Neural cell (in vitro differentiated cells): ENCODE data around the gene PROK2. TPM values are rescaled to one million over a fixed set of nuclear protein-coding genes. Genes with fewer than 3 reads are reported as not detected.

Experiments used
- H2AFZ ChIP-seq: fragments of 200-600, 300-800 bp; sonication (generic), shearing (Covaris generic); 2 replicates; pipeline ENCODE4 v1.6.0; 2014; ENCODE audit warnings: low read depth, mild to moderate bottlenecking, antibody characterized with exemption, low read length, moderate library complexity
- H3F3A ChIP-seq: fragments of 200-600 bp; shearing (Covaris generic); 2 replicates; pipeline ENCODE4 v1.6.1; 2016; ENCODE audit warnings: mild to moderate bottlenecking, moderate library complexity, mixed read lengths, antibody characterized with exemption, low read length; ENCODE audit not compliant: insufficient read depth, poor library complexity, severe bottlenecking
- H3K27ac ChIP-seq: fragments of 200-600, 300-800 bp; sonication (generic), shearing (Covaris generic); 2 replicates; pipeline ENCODE4 v1.5.1; 2014; ENCODE audit warnings: mild to moderate bottlenecking, low read length, moderate library complexity
- H3K27me3 ChIP-seq: fragments of 300-800, 200-600 bp; sonication (generic), shearing (Covaris generic); 2 replicates; pipeline ENCODE4 v1.6.0; 2014; ENCODE audit warnings: mild to moderate bottlenecking, low read depth, low read length, moderate library complexity; ENCODE audit not compliant: insufficient read depth
- H3K36me3 ChIP-seq: fragments of 300-800, 200-600 bp; sonication (generic), shearing (Covaris generic); 2 replicates; pipeline ENCODE4 v1.5.1; 2014; ENCODE audit warnings: mild to moderate bottlenecking, antibody characterized with exemption, low read length, moderate library complexity; ENCODE audit not compliant: insufficient read depth
- H3K4me2 ChIP-seq: fragments of 300-800, 200-600 bp; sonication (generic), shearing (Covaris generic); 2 replicates; pipeline ENCODE4 v1.6.0; 2014; ENCODE audit warnings: mild to moderate bottlenecking, low read length
- H3K4me3 ChIP-seq: fragments of 300-800, 200-600 bp; sonication (generic), shearing (Covaris generic); 2 replicates; pipeline ENCODE4 v1.5.1; 2014; ENCODE audit warnings: mild to moderate bottlenecking, low read length, moderate library complexity
- H3K79me2 ChIP-seq: fragments of 200-600 bp; shearing (Covaris generic); replicated peaks from 2 replicates; pipeline ENCODE4 v1.6.0; 2014; ENCODE audit warnings: mild to moderate bottlenecking, low read length, moderate library complexity; ENCODE audit not compliant: insufficient read depth
- H3K9ac ChIP-seq: fragments of 300-800, 200-600 bp; sonication (generic), shearing (Covaris generic); 2 replicates; pipeline ENCODE4 v1.6.1; 2016; ENCODE audit warnings: mild to moderate bottlenecking, low read length, mixed read lengths
- H3K9me2 ChIP-seq: fragments of 200-600 bp; shearing (Covaris generic); 2 replicates; pipeline ENCODE4 v1.6.1; 2016; ENCODE audit warnings: mild to moderate bottlenecking, low read length, mixed read lengths; ENCODE audit not compliant: insufficient read depth
- H3K9me3 ChIP-seq: fragments of 200-600, 300-800 bp; sonication (generic), shearing (Covaris generic); 2 replicates; pipeline ENCODE4 v1.6.1; 2016; ENCODE audit warnings: mild to moderate bottlenecking, mixed run types, low read length, moderate library complexity, mixed read lengths
- H4K20me1 ChIP-seq: fragments of 200-600 bp; shearing (Covaris generic); 2 replicates; pipeline ENCODE4 v1.6.1; 2016; ENCODE audit warnings: mild to moderate bottlenecking, mixed run types; ENCODE audit not compliant: insufficient read depth
- EP300 ChIP-seq: fragments of 450-650 bp; conservative IDR thresholded peaks from 2 replicates; pipeline ENCODE4 v1.6.1; 2014; ENCODE audit warnings: antibody characterized with exemption, mild to moderate bottlenecking, moderate library complexity; ENCODE audit not compliant: poor library complexity, severe bottlenecking
- EZH2 ChIP-seq: fragments of 200-600, 300-800 bp; shearing (Covaris generic), sonication (generic); IDR thresholded peaks from 2 replicates; pipeline ENCODE4 v1.6.1; 2014; ENCODE audit warnings: antibody characterized with exemption, low read length, borderline replicate concordance, mild to moderate bottlenecking; ENCODE audit not compliant: insufficient read depth, poor library complexity, severe bottlenecking
- MXI1 ChIP-seq: fragments of 450-650 bp; conservative IDR thresholded peaks from 2 replicates; pipeline ENCODE4 v1.6.1; 2014; ENCODE audit warnings: antibody characterized with exemption, mild to moderate bottlenecking; ENCODE audit not compliant: poor library complexity, severe bottlenecking
- POLR2AphosphoS5 ChIP-seq: IDR thresholded peaks from 2 replicates; pipeline ENCODE4 v1.6.1; 2012
- RAD21 ChIP-seq: fragments of 450-650 bp; conservative IDR thresholded peaks from 2 replicates; pipeline ENCODE4 v1.6.1; 2014; ENCODE audit warnings: antibody characterized with exemption, mild to moderate bottlenecking, moderate library complexity
- REST ChIP-seq: IDR thresholded peaks from 2 replicates; pipeline ENCODE4 v1.6.1; 2012; ENCODE audit warnings: borderline replicate concordance
- SMC3 ChIP-seq: fragments of 450-650 bp; conservative IDR thresholded peaks from 2 replicates; pipeline ENCODE4 v1.6.1; 2014; ENCODE audit warnings: antibody characterized with exemption, mild to moderate bottlenecking, moderate library complexity; ENCODE audit not compliant: poor library complexity
- TAF1 ChIP-seq: IDR thresholded peaks from 2 replicates; pipeline ENCODE4 v1.6.1; 2012; ENCODE audit warnings: low read depth
- polyA plus RNA-seq: library from polyadenylated mRNA; depleted of rRNA; stranded (reverse); fragments of >200 nt; gene quantifications from 2 replicates; pipeline ENCODE4 v1.2.3, GENCODE V29; 2014
- TF ChIP-seq, protein P1 (sequence below): fragments of 450-650 bp; IDR thresholded peaks from 2 replicates; pipeline ENCODE4 v1.5.1; 2014; ENCODE audit warnings: antibody characterized with exemption, mild to moderate bottlenecking, moderate library complexity; ENCODE audit not compliant: poor library complexity, severe bottlenecking

Gene PROK2
- polyA plus RNA-seq, 1 donor from 2014 or later: 0.30 TPM

- no peaks in the 10 kb centered on the region for H4K20me1 ChIP-seq
- H3K27me3 ChIP-seq: peaks cover 29% of the 10 kb centered on the region
- no peaks in the 10 kb centered on the region for H3K9me3 ChIP-seq
- H3F3A ChIP-seq: peaks cover 3% of the 10 kb centered on the region
- no peaks in the 10 kb centered on the region for H3K36me3 ChIP-seq
- peak overlapping the region; percentile 21 for H2AFZ ChIP-seq
- peak overlapping the region; percentile 20 for H3K27ac ChIP-seq
- peak overlapping the region; percentile 71 for H3K4me3 ChIP-seq
- no peaks in the 10 kb centered on the region for H3K9me2 ChIP-seq
- no peaks in the 10 kb centered on the region for H3K79me2 ChIP-seq
- TF ChIP-seq POLR2AphosphoS5 (no peak), SMC3 (peak; percentile 30), MXI1 (no peak)
- TF ChIP-seq, protein P1, sequence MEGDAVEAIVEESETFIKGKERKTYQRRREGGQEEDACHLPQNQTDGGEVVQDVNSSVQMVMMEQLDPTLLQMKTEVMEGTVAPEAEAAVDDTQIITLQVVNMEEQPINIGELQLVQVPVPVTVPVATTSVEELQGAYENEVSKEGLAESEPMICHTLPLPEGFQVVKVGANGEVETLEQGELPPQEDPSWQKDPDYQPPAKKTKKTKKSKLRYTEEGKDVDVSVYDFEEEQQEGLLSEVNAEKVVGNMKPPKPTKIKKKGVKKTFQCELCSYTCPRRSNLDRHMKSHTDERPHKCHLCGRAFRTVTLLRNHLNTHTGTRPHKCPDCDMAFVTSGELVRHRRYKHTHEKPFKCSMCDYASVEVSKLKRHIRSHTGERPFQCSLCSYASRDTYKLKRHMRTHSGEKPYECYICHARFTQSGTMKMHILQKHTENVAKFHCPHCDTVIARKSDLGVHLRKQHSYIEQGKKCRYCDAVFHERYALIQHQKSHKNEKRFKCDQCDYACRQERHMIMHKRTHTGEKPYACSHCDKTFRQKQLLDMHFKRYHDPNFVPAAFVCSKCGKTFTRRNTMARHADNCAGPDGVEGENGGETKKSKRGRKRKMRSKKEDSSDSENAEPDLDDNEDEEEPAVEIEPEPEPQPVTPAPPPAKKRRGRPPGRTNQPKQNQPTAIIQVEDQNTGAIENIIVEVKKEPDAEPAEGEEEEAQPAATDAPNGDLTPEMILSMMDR: peak; percentile 29
- H3K9ac ChIP-seq: peak overlapping the region; percentile 78
- peak overlapping the region; percentile 41 for H3K4me2 ChIP-seq
Observed at GRCh38 chr3:71752831-71753700, 31.9 kb downstream of the PROK2 start.

DNA sequence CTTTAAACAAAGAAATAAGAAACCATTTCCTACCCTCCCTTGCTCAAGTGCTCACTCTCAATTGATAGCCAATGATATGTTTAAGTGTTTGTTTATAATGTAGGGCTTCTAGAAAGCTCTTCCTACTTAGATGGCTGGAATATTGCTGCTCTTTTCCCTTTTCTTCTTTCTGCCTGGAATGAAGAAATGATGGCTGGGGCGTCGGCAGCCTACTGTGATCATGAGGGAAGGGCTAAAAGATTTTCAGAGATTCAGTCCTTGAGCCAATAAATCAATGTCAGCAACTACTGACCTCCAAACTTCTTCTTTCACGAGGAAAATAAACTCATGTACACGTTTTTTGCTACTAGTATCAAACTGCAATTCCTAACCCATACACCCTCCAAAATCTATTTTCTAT is 33.3 kb downstream of the PROK2 start:
- no peaks in the 10 kb centered on the region for H3K9me2 ChIP-seq
- no peak overlapping the region for H3K4me3 ChIP-seq
- H3K27ac ChIP-seq: no peak overlapping the region
- no peak overlapping the region for H3K9ac ChIP-seq
- TF ChIP-seq MXI1 (no peak), EP300 (no peak), RAD21 (no peak), REST (no peak), SMC3 (no peak), TAF1 (no peak), EZH2 (no peak), POLR2AphosphoS5 (no peak)
- peaks cover 3% of the 10 kb centered on the region for H3F3A ChIP-seq
- H3K9me3 ChIP-seq: no peaks in the 10 kb centered on the region
- no peak overlapping the region for H2AFZ ChIP-seq
- H4K20me1 ChIP-seq: no peaks in the 10 kb centered on the region
- peaks cover 25% of the 10 kb centered on the region for H3K27me3 ChIP-seq
- no peaks in the 10 kb centered on the region for H3K79me2 ChIP-seq
- H3K36me3 ChIP-seq: no peaks in the 10 kb centered on the region
- no peak overlapping the region for H3K4me2 ChIP-seq
